ENCODE measurements around the gene NUMA1. TPM values are rescaled to one million over a fixed set of nuclear protein-coding genes. Genes with fewer than 3 reads are reported as not detected.

NUMA1 gene
- total RNA-seq, 2 experiments from 2014 or later = 148 to 159 TPM

GRCh38 chr11:72112978-72113808, 32.9 kb upstream of the NUMA1 start:
- Histone ChIP-seq H3K9me2 (ENCODE audit: insufficient read depth, low read length) (no peaks in the 10 kb centered on the region), H3K4me1 (ENCODE audit: insufficient read depth, low read length, poor library complexity, severe bottlenecking) (peaks cover 19% of the 10 kb centered on the region), H2AFZ (ENCODE audit: low read length) (peak overlapping the region; percentile 60; the same call in 1 of the 2 replicates), H3K4me2 (ENCODE audit: low read length) (peak overlapping the region; percentile 86), H3K79me2 (ENCODE audit: insufficient read depth, low read depth, low read length) (no peaks in the 10 kb centered on the region; the same call in 1 of the 2 replicates), H3K36me3 (ENCODE audit: insufficient read depth, low read length) (peaks cover 8% of the 10 kb centered on the region; the same call in 1 of the 2 replicates), H3K4me3 (ENCODE audit: low read depth, low read length, poor library complexity, severe bottlenecking) (peak overlapping the region; percentile 76), H3K27ac (ENCODE audit: low read depth, low read length, poor library complexity, severe bottlenecking) (peak overlapping the region; percentile 78), H4K20me1 (ENCODE audit: insufficient read depth, low read length) (no peaks in the 10 kb centered on the region), H3K9me3 (ENCODE audit: low read length) (no peaks in the 10 kb centered on the region)
- no peak for DNase-seq (ENCODE audit: low spot score)
- no peak for TF ChIP-seq CTCF (conservative IDR thresholded peaks at IDR 0.05; ENCODE audit: low read length)
- no peak for TF ChIP-seq EZH2phosphoT487 (IDR thresholded peaks at IDR 0.05; ENCODE audit: borderline replicate concordance, low read depth, low read length)
- CTCF ChIA-PET (ENCODE audit: unreplicated experiment) = interaction anchor here (1.2 kb wide), 1 partner anchor 88 kb away, joined by 5 read pairs; no protein-coding TSS in a partner anchor
- intact Hi-C loops (cut with micrococcal nuclease; ENCODE audit: unreplicated experiment) = loop anchor here (1.0 kb wide), 2 partner anchors 10 to 110 kb away; partner anchors contain the start of gene LAMTOR1
- BruUV-seq (replicated peaks) = TSS peak; percentile 99
- POLR2A ChIA-PET = interaction anchor here (1.0 to 1.6 kb wide), 4 partner anchors 12 to 181 kb away, joined by 3 to 7 read pairs (median 5); no protein-coding TSS in a partner anchor

GRCh38 chr11:72112143-72112977, 32.0 kb upstream of the NUMA1 start, which contains the start of gene ANAPC15:
Gene ANAPC15, minus strand, starts transcription at chr11:72112695. Its CDS starts 1,419 bp downstream, at chr11:72111276.
- Histone ChIP-seq H3K27ac (ENCODE audit: low read depth, low read length, poor library complexity, severe bottlenecking) (peak within 1 kb of the TSS; percentile 78), H3K9me3 (ENCODE audit: low read length) (no peaks in the 10 kb centered on the region), H3K9me2 (ENCODE audit: insufficient read depth, low read length) (no peaks in the 10 kb centered on the region), H2AFZ (ENCODE audit: low read length) (peak within 1 kb of the TSS; percentile 60; the same call in 1 of the 2 replicates), H3K36me3 (ENCODE audit: insufficient read depth, low read length) (peaks cover 8% of the 10 kb centered on the region; the same call in 1 of the 2 replicates), H3K4me3 (ENCODE audit: low read depth, low read length, poor library complexity, severe bottlenecking) (peak within 1 kb of the TSS; percentile 76), H3K4me2 (ENCODE audit: low read length) (peak within 1 kb of the TSS; percentile 93), H4K20me1 (ENCODE audit: insufficient read depth, low read length) (no peaks in the 10 kb centered on the region), H3K4me1 (ENCODE audit: insufficient read depth, low read length, poor library complexity, severe bottlenecking) (peaks cover 19% of the 10 kb centered on the region), H3K79me2 (ENCODE audit: insufficient read depth, low read depth, low read length) (no peaks in the 10 kb centered on the region; the same call in 1 of the 2 replicates)
- CTCF ChIA-PET (ENCODE audit: unreplicated experiment) = interaction anchor here (1.2 kb wide), 1 partner anchor 87 kb away, joined by 5 read pairs; no protein-coding TSS in a partner anchor
- no TSS peak for BruUV-seq (replicated peaks)
- TF ChIP-seq EZH2phosphoT487 (IDR thresholded peaks at IDR 0.05; ENCODE audit: borderline replicate concordance, low read depth, low read length) = no peak
- TF ChIP-seq CTCF (conservative IDR thresholded peaks at IDR 0.05; ENCODE audit: low read length) = no peak
- POLR2A ChIA-PET = interaction anchor here (1.0 to 1.6 kb wide), 4 partner anchors 11 to 181 kb away, joined by 3 to 7 read pairs (median 5); no protein-coding TSS in a partner anchor
- peak; percentile 99 for DNase-seq (ENCODE audit: low spot score)
- intact Hi-C loops (cut with micrococcal nuclease; ENCODE audit: unreplicated experiment) = loop anchor here (1.0 kb wide), 2 partner anchors 9 to 111 kb away; partner anchors contain the start of gene LAMTOR1

All from OCI-LY7 (cell line).